Peyer's patch (tissue), 4 donors: ENCODE results near the gene SEPTIN7. TPM values are rescaled to one million over a fixed set of nuclear protein-coding genes. Genes with fewer than 3 reads are reported as not detected.

Experiments
- DNase-seq, 3 donors: peaks; one replicate each; pipeline ENCODE4 v3.0.0-alpha.2; 2017 to 2019
- H3K27ac ChIP-seq, 4 donors: fragments of 200-600 bp; sonication (generic); one replicate each; pipeline ENCODE4 v1.5.1; 2016 to 2019
- H3K27me3 ChIP-seq, 2 donors: fragments of 200-600 bp; sonication (generic); one replicate each; pipeline ENCODE4 v1.5.1; 2019
- H3K36me3 ChIP-seq, 3 donors: fragments of 200-600 bp; sonication (generic); one replicate each; pipeline ENCODE4 v1.5.1; 2016 to 2019
- H3K4me1 ChIP-seq, 4 donors: fragments of 200-600 bp; sonication (generic); one replicate each; pipeline ENCODE4 v1.5.1; 2016 to 2019
- H3K4me3 ChIP-seq, 4 donors: fragments of 200-600 bp; sonication (generic); 1 replicate in 3 of 4; 2 replicates in 1 of 4; pipeline ENCODE4 v1.5.1; 2016 to 2019; ENCODE audit warnings: mild to moderate bottlenecking in 1 of 4
- H3K9me3 ChIP-seq, 4 donors: fragments of 200-600 bp; sonication (generic); one replicate each; pipeline ENCODE4 v1.5.1; 2016 to 2019; ENCODE audit warnings: mild to moderate bottlenecking in 1 of 4
- POLR2A ChIP-seq, 2 donors: fragments of 450-650 bp; IDR thresholded peaks; one replicate each; pipeline ENCODE4 v1.5.1; 2017; ENCODE audit warnings: antibody characterized with exemption in 2 of 2, mild to moderate bottlenecking in 2 of 2, moderate library complexity in 2 of 2
- total RNA-seq, 4 donors: library from RNA; depleted of rRNA; stranded (reverse); fragments of >200 nt; gene quantifications; one replicate each; pipeline ENCODE4 v1.1.0, GENCODE V29; 2016
- TF ChIP-seq, protein P1 (sequence below), 6 experiments: fragments of 450-650 bp in 4 of 6; fragments of 200-600 bp in 2 of 6; sonication (generic) in 1 of 6; IDR thresholded peaks; one replicate each; pipeline ENCODE4 v1.5.1; 2017 to 2019; ENCODE audit warnings: antibody characterized with exemption in 6 of 6, mild to moderate bottlenecking in 3 of 6, moderate library complexity in 1 of 6

SEPTIN7 gene
- total RNA-seq, 4 donors from 2014 or later = 47.0 to 163 (median 70.7) TPM

DNA sequence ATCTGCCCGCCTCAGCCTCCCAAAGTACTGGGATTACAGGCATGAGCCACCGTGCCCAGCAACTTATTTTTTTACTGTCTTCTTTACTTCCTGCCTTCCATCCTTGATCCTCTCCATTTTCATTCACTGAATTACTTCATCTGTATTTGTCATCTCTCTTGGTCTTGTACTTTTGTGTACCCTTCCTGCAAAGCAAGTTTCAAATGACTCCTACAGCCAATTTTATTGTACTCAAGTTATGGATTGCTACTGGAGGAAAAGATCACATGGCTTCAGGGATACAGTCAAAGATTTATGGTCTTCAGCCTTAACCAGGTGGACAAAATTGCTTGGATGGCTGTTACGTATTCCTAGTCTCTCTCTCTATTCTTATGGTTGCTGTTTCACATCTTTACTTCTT, 22.6 kb downstream of the SEPTIN7 start:
- Histone ChIP-seq H3K27me3 (no peaks in the 10 kb centered on the region), H3K36me3 (no peaks in the 10 kb centered on the region), H3K9me3 (no peaks in the 10 kb centered on the region), H3K4me3 (no peak overlapping the region), H3K4me1 (peaks cover 0 to 8% (median under 1%) of the 10 kb centered on the region in 4 donors), H3K27ac (no peak overlapping the region)
- TF ChIP-seq POLR2A (IDR thresholded peaks at IDR 0.05) = no peak
- TF ChIP-seq, protein P1, sequence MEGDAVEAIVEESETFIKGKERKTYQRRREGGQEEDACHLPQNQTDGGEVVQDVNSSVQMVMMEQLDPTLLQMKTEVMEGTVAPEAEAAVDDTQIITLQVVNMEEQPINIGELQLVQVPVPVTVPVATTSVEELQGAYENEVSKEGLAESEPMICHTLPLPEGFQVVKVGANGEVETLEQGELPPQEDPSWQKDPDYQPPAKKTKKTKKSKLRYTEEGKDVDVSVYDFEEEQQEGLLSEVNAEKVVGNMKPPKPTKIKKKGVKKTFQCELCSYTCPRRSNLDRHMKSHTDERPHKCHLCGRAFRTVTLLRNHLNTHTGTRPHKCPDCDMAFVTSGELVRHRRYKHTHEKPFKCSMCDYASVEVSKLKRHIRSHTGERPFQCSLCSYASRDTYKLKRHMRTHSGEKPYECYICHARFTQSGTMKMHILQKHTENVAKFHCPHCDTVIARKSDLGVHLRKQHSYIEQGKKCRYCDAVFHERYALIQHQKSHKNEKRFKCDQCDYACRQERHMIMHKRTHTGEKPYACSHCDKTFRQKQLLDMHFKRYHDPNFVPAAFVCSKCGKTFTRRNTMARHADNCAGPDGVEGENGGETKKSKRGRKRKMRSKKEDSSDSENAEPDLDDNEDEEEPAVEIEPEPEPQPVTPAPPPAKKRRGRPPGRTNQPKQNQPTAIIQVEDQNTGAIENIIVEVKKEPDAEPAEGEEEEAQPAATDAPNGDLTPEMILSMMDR (IDR thresholded peaks at IDR 0.05) = no peak
- no peak for DNase-seq

DNA sequence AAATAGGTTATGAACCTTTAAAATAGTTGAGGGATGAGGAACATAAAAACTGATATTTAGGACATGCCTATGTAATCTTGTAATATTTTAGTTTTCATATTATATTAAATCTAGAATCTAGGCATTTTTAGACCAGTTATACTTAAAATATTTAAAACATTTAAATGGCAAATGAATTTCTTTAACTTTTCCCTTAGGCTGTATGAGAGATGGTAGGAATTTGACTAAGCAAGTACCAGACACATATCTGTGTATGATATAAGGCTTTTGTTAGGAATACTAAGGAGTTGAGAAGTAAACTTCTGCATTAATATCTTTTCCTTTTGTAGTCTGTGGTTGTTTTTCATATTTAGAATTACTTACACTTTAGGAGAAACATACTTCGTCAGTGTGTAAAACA, 25.1 kb downstream of the SEPTIN7 start:
- H3K27me3 ChIP-seq = no peaks in the 10 kb centered on the region
- no peak overlapping the region for H3K4me3 ChIP-seq
- peaks cover 0 to 15% (median 2%) of the 10 kb centered on the region in 4 donors for H3K4me1 ChIP-seq
- TF ChIP-seq, protein P1 (IDR thresholded peaks at IDR 0.05) = no peak
- TF ChIP-seq POLR2A (IDR thresholded peaks at IDR 0.05) = no peak
- H3K36me3 ChIP-seq = no peaks in the 10 kb centered on the region
- no peaks in the 10 kb centered on the region for H3K9me3 ChIP-seq
- DNase-seq = no peak
- no peak overlapping the region for H3K27ac ChIP-seq

DNA sequence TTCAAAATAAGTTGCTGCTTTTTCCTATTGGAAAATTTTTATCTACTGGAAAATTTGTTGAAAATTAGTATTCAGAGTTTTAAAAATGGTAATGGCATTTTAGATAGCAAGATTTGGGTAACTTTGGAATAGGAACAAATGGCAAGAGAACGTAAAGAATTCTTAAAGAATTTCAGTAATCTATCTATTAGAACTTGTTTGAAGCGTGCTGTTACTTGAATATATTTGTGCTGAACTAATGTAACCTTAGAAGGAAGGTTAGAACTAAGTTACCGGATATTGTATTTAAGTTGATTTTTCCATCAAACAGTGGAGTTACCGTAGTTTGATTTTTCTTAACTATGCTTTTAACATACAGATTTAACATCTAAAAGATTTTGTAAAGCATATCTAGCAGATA, 25.9 kb downstream of the SEPTIN7 start:
- TF ChIP-seq, protein P1 (IDR thresholded peaks at IDR 0.05) = no peak
- no peak for TF ChIP-seq POLR2A (IDR thresholded peaks at IDR 0.05)
- H3K27ac ChIP-seq = no peak overlapping the region
- H3K36me3 ChIP-seq = no peaks in the 10 kb centered on the region
- H3K9me3 ChIP-seq = no peaks in the 10 kb centered on the region
- DNase-seq = no peak
- no peaks in the 10 kb centered on the region for H3K27me3 ChIP-seq
- peaks cover 0 to 17% (median 2%) of the 10 kb centered on the region in 4 donors for H3K4me1 ChIP-seq
- H3K4me3 ChIP-seq = no peak overlapping the region

DNA sequence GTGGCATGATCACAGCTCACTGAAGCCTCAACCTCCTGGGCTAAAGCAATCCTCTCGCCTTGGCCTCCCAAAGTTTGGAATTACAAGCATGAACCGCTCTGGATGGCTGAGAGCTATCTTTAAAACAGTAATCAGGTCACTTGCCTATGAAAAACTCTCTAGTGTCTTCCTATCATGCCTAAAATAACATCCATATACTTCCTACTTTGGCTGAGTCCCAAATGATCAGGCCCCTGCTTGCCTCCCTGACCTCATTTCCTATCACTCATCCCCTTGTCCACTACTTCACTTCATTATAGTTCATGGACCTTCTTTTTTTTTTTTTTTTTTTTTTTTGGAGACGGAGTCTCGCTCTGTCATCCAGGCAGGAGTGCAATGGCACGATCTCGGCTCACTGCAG, 28.0 kb downstream of the SEPTIN7 start:
- DNase-seq = no peak
- Histone ChIP-seq H3K27me3 (no peaks in the 10 kb centered on the region), H3K4me3 (no peak overlapping the region), H3K4me1 (peaks cover 0 to 17% (median 2%) of the 10 kb centered on the region in 4 donors), H3K9me3 (no peaks in the 10 kb centered on the region), H3K27ac (no peak overlapping the region), H3K36me3 (peaks cover 0 to 12% (median 0%) of the 10 kb centered on the region in 3 donors)
- TF ChIP-seq, protein P1 (IDR thresholded peaks at IDR 0.05) = no peak
- TF ChIP-seq POLR2A (IDR thresholded peaks at IDR 0.05) = no peak

DNA sequence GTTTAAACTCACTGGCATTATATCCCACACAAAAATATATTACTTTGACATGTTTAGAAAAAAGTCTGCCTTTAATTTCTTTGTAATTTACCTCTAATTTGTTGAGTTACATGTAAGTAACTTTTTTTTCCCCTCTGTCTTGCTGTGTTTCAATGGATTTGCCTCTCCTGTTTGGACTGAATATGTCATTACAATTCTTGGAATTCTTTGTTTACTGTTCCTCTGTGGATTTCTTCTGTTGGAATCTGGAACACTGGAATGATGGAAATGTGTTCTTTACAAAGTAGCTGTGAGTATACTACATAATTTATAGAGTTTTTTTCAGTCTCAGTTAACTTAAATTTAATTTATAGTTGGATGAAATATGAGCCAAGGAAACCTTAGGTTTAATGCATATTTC, 30.4 kb downstream of the SEPTIN7 start:
- TF ChIP-seq, protein P1 (IDR thresholded peaks at IDR 0.05) = no peak
- TF ChIP-seq POLR2A (IDR thresholded peaks at IDR 0.05) = no peak
- Histone ChIP-seq H3K27ac (no peak overlapping the region), H3K27me3 (no peaks in the 10 kb centered on the region), H3K4me3 (no peak overlapping the region), H3K4me1 (peaks cover 0 to 13% (median 2%) of the 10 kb centered on the region in 4 donors), H3K9me3 (no peaks in the 10 kb centered on the region), H3K36me3 (peaks cover 0 to 30% (median 0%) of the 10 kb centered on the region in 3 donors)
- no peak for DNase-seq
